Hepatocyte (in vitro differentiated cells): ENCODE data around the gene HOXD9. TPM values are rescaled to one million over a fixed set of nuclear protein-coding genes. Genes with fewer than 3 reads are reported as not detected.

Experiments used
- DNase-seq: peaks from one replicate; pipeline ENCODE4 v3.0.0-alpha.2; 2016; ENCODE audit warnings: low spot score
- H2AFZ ChIP-seq: fragments of 200-600 bp; sonication (generic); 2 replicates; pipeline ENCODE4 v1.6.0; 2016; ENCODE audit warnings: antibody characterized with exemption, mild to moderate bottlenecking
- H3K27ac ChIP-seq: fragments of 200-600 bp; sonication (generic); 2 replicates; pipeline ENCODE4 v1.5.1; 2016; ENCODE audit warnings: mild to moderate bottlenecking
- H3K27me3 ChIP-seq: fragments of 200-600 bp; sonication (generic); 2 replicates; pipeline ENCODE4 v1.6.1; 2016
- H3K36me3 ChIP-seq: fragments of 200-600 bp; sonication (generic); replicated peaks from 2 replicates; pipeline ENCODE4 v1.5.1; 2016; ENCODE audit warnings: low read depth; ENCODE audit not compliant: insufficient read depth
- H3K4me1 ChIP-seq: fragments of 200-600 bp; sonication (generic); 2 replicates; pipeline ENCODE4 v1.5.1; 2016; ENCODE audit warnings: mild to moderate bottlenecking, moderate library complexity; ENCODE audit not compliant: insufficient read depth
- H3K4me2 ChIP-seq: fragments of 200-600 bp; sonication (generic); 2 replicates; pipeline ENCODE4 v1.6.0; 2016
- H3K4me3 ChIP-seq: fragments of 200-600 bp; sonication (generic); 2 replicates; pipeline ENCODE4 v1.5.1; 2016; ENCODE audit warnings: mild to moderate bottlenecking
- H3K79me2 ChIP-seq: fragments of 200-600 bp; sonication (generic); 2 replicates; pipeline ENCODE4 v1.6.0; 2017; ENCODE audit warnings: mild to moderate bottlenecking
- H3K9me2 ChIP-seq: fragments of 200-600 bp; sonication (generic); replicated peaks from 2 replicates; pipeline ENCODE4 v1.6.0; 2017; ENCODE audit warnings: mild to moderate bottlenecking; ENCODE audit not compliant: insufficient read depth
- H3K9me3 ChIP-seq: fragments of 200-600 bp; sonication (generic); 2 replicates; pipeline ENCODE4 v1.5.1; 2016; ENCODE audit warnings: low read depth, mild to moderate bottlenecking
- H4K20me1 ChIP-seq: fragments of 200-600 bp; sonication (generic); 2 replicates; pipeline ENCODE4 v1.6.0; 2016; ENCODE audit warnings: mild to moderate bottlenecking; ENCODE audit not compliant: insufficient read depth, poor library complexity, severe bottlenecking
- EZH2 ChIP-seq: fragments of 200-600 bp; sonication (generic); IDR thresholded peaks from 2 replicates; pipeline ENCODE4 v1.6.1; 2016; ENCODE audit warnings: antibody characterized with exemption, mild to moderate bottlenecking, borderline replicate concordance
- EZH2phosphoT487 ChIP-seq: fragments of 200-600 bp; sonication (generic); IDR thresholded peaks from one replicate; pipeline ENCODE4 v1.6.1; 2018; ENCODE audit warnings: antibody characterized with exemption, mild to moderate bottlenecking, low read depth, moderate library complexity; ENCODE audit not compliant: unreplicated experiment, severe bottlenecking
- WGBS: methylation state at CpG from one replicate; pipeline ENCODE4 v1.1.6; 2016; ENCODE audit warnings: low lambda C conversion rate; ENCODE audit errors: missing lambda C conversion rate; 5-methylcytosine and 5-hydroxymethylcytosine counted together
- polyA plus RNA-seq: library from polyadenylated mRNA; unstranded; fragments of >200 nt; fragmentation: Nextera tagmentation; extraction: Ambion mirVana; gene quantifications from 2 replicates; pipeline ENCODE4 v1.2.1, GENCODE V29; 2016
- total RNA-seq: library from RNA; depleted of rRNA; stranded (reverse); fragments of >200 nt; gene quantifications from 2 replicates; pipeline ENCODE4 v1.2.3, GENCODE V29; 2014
- TF ChIP-seq, protein P1 (sequence below): fragments of 200-600 bp; sonication (generic); IDR thresholded peaks from 2 replicates; pipeline ENCODE4 v1.5.1; 2016; ENCODE audit warnings: antibody characterized with exemption, mild to moderate bottlenecking; ENCODE audit not compliant: poor library complexity

HOXD9 gene
- total and polyA plus RNA-seq, 2 experiments from 2014 or later, result 2.9 to 4.7 TPM

DNA sequence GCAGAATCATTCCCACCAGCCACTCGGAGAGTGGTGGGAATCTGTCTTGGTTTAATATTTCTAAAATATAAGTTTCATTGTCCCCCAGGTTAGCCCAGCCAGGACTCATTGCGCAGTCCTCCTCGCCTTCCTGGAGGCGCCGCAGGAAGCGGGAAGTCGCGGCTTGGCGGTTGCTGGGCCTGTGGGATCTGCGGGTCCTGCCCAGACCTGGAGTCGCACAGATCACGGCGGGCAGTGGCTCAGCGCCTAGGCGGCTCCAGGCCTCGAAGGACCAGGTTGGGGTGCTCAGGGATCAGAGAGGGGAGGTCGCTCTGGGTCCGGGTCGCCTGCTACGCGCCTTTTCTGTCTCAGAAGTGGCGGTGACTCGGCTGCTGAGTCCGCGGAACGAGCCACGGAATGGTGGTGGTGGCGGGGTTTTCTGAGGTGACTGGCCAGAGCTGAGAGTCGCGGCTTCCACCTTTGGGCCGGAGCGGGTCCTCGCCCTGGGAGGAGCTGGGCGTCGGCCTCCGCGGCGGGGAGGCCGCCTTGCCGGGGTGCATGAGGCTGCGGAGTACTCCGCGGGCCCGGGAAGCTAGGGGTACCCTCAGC is 37.2 kb downstream of the HOXD9 start:
- WGBS, result 5% methylated on average over 44 of the region's 44 CpGs
- H3K27ac ChIP-seq, result no peak overlapping the region
- H3K36me3 ChIP-seq, result no peaks in the 10 kb centered on the region
- H3K4me3 ChIP-seq, result no peak overlapping the region
- no peaks in the 10 kb centered on the region for H3K9me2 ChIP-seq
- peaks cover 24% of the 10 kb centered on the region for H3K4me1 ChIP-seq
- TF ChIP-seq EZH2phosphoT487, result peak; percentile 54
- TF ChIP-seq, protein P1, sequence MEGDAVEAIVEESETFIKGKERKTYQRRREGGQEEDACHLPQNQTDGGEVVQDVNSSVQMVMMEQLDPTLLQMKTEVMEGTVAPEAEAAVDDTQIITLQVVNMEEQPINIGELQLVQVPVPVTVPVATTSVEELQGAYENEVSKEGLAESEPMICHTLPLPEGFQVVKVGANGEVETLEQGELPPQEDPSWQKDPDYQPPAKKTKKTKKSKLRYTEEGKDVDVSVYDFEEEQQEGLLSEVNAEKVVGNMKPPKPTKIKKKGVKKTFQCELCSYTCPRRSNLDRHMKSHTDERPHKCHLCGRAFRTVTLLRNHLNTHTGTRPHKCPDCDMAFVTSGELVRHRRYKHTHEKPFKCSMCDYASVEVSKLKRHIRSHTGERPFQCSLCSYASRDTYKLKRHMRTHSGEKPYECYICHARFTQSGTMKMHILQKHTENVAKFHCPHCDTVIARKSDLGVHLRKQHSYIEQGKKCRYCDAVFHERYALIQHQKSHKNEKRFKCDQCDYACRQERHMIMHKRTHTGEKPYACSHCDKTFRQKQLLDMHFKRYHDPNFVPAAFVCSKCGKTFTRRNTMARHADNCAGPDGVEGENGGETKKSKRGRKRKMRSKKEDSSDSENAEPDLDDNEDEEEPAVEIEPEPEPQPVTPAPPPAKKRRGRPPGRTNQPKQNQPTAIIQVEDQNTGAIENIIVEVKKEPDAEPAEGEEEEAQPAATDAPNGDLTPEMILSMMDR, result no peak
- peak; percentile 72 for TF ChIP-seq EZH2
- H3K9me3 ChIP-seq, result no peaks in the 10 kb centered on the region
- peak overlapping the region; percentile 69 for H3K4me2 ChIP-seq
- H3K79me2 ChIP-seq, result no peaks in the 10 kb centered on the region
- H3K27me3 ChIP-seq, result peaks cover 100% of the 10 kb centered on the region
- H2AFZ ChIP-seq, result peak overlapping the region; percentile 35
- DNase-seq, result no peak
- no peaks in the 10 kb centered on the region for H4K20me1 ChIP-seq

DNA sequence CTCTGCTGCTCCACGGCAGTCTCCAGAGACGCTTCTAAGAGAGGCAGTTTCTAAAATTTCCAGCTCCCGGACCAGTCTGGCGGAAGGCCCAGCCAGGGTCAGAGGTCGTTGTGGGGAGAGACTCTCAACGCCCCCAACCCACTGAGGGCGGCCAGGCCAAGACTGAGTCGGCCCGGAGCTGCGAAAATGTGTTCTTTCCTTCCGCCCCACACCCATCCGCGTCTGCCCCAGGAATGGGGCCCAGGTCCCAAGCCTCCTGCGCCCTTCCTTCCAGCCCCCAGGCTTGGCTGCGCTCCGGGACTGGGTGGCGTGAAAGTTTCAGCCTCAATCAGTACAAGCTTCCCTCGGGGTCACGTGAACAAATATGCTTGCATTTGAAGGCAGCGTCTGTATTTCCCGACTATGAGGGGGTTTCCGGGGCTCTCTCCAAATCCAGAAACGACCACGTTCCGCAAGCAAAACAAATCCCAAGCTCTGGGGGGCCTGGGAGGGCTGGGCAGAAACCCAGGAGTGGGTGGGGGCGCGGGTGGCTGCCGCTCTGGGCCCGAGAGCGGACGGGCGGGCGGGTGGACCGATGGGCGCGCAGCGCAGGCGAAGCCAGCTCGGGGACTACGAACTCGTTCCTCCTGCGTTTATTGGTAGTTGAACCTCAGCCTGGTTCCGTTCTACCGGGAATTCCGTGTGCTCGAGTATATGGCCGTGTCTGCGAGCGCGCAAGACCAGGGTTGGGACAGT is 37.9 kb downstream of the HOXD9 start:
- TF ChIP-seq EZH2, result peak; percentile 4
- TF ChIP-seq, protein P1, result no peak
- TF ChIP-seq EZH2phosphoT487, result peak; percentile 33
- Histone ChIP-seq H3K4me1 (peaks cover 30% of the 10 kb centered on the region), H3K4me3 (no peak overlapping the region), H3K27ac (no peak overlapping the region), H2AFZ (peak overlapping the region; percentile 35), H3K27me3 (peaks cover 100% of the 10 kb centered on the region), H3K4me2 (peak overlapping the region; percentile 69), H3K9me2 (no peaks in the 10 kb centered on the region), H4K20me1 (no peaks in the 10 kb centered on the region), H3K9me3 (no peaks in the 10 kb centered on the region), H3K36me3 (no peaks in the 10 kb centered on the region), H3K79me2 (no peaks in the 10 kb centered on the region)
- DNase-seq, result no peak
- 5% methylated on average over 32 of the region's 50 CpGs for WGBS

DNA sequence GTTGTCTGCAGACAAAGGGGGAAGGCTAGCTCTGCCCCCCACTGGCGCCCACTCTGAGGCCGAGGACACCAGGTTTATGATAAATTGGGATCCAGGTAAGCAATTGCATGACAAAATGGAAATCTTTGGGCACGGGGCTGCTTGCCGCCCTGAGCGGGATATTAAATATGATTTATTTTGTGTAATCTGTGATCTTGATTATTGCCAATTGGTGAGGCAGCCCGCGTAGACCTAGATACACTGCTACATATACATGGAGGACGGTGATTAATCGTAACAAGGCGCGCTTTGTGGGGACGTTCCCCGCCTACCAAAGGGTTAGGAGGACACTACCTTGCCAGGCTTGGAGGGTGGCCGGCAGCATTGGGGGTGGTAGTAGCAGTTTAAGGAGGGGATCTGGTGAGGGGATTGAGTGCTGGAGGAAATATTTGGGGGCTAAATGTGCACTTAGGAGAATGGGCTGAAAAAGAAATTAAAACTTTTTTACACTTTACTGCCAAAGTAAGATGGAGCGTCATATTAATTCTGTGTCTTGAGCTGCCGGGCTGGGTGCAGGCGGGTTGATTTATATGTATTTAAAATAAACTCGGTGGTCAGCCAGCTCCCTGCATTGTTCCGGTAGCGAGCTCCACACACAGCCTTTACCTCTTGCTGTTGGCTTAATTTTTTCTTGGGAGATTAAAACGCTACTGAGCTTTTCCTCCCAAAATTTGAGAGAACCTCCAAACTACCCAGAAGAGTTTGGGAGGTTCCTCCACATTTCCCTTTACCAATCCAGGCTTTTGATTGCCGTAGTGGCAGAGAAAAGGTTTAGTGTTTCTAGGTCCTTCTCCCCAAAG is 38.7 kb downstream of the HOXD9 start:
- DNase-seq, result no peak
- TF ChIP-seq, protein P1, result no peak
- peak; percentile 56 for TF ChIP-seq EZH2
- peak; percentile 29 for TF ChIP-seq EZH2phosphoT487
- H3K9me2 ChIP-seq, result no peaks in the 10 kb centered on the region
- peak overlapping the region; percentile 69 for H3K4me2 ChIP-seq
- peaks cover 30% of the 10 kb centered on the region for H3K4me1 ChIP-seq
- H2AFZ ChIP-seq, result no peak overlapping the region
- no peaks in the 10 kb centered on the region for H3K79me2 ChIP-seq
- H3K9me3 ChIP-seq, result no peaks in the 10 kb centered on the region
- no peaks in the 10 kb centered on the region for H3K36me3 ChIP-seq
- H3K27ac ChIP-seq, result no peak overlapping the region
- H3K4me3 ChIP-seq, result no peak overlapping the region
- H3K27me3 ChIP-seq, result peaks cover 100% of the 10 kb centered on the region
- no peaks in the 10 kb centered on the region for H4K20me1 ChIP-seq
- WGBS, result 19% methylated on average over 22 of the region's 22 CpGs
